Coronary artery (tissue), 2 donors: ENCODE measurements around the gene FZD8.

ENCODE experiments used
- DNase-seq: peaks from one replicate; pipeline ENCODE4 v3.0.0-alpha.2; 2017; ENCODE audit warnings: low spot score
- H3K27ac ChIP-seq, 2 donors: fragments of 200-600 bp; sonication (generic); one replicate each; pipeline ENCODE4 v1.5.1; 2016 to 2019
- H3K4me3 ChIP-seq: fragments of 200-600 bp; sonication (generic); 2 replicates; pipeline ENCODE4 v1.5.1; 2016; ENCODE audit warnings: mild to moderate bottlenecking, moderate library complexity
- CTCF ChIP-seq: fragments of 200-600 bp; sonication (generic); IDR thresholded peaks from one replicate; pipeline ENCODE4 v1.5.1; 2019; ENCODE audit warnings: antibody characterized with exemption

Gene FZD8

GRCh38 chr10:35588836-35589235 lies 53.3 kb downstream of the FZD8 start:
- Histone ChIP-seq H3K27ac (no peak overlapping the region), H3K4me3 (no peak overlapping the region)
- TF ChIP-seq CTCF = no peak
- DNase-seq = no peak
